ENCODE measurements around the gene ARL3.
A peak's percentile ranks its signal among the peaks of the same experiment; 100 is the strongest.
"Not testable (repeated sequence)": the region's sequence is repeated elsewhere in the genome, so short reads cannot be mapped to it uniquely, and the experiment has no call there.

Gene ARL3

GRCh38 chr10:102718220-102718619 lies 4.0 kb upstream of the ARL3 start:
- DNase-seq (peak; percentile 60), ATAC-seq (ENCODE audit: insufficient read depth, low read depth) (no peak)
- no peak for TF ChIP-seq EZH2 (IDR thresholded peaks at IDR 0.05; ENCODE audit: borderline replicate concordance, low read depth, low read length, severe bottlenecking)
- TF ChIP-seq CTCF (IDR thresholded peaks at IDR 0.05; ENCODE audit: borderline replicate concordance, extremely low read depth, low read length, poor library complexity, severe bottlenecking) = no peak
- H3K4me3 ChIP-seq (ENCODE audit: low read depth in 1 of 2, low read length in 2 of 2) = no peak overlapping the region
- H3K27me3 ChIP-seq (ENCODE audit: insufficient read depth, low read length, poor library complexity) = no peaks in the 10 kb centered on the region
- no peak overlapping the region; the same call in 1 of the 2 replicates for H3K9ac ChIP-seq (ENCODE audit: low read depth, low read length)
- peak overlapping the region; percentile 12; the same call in 1 of the 2 replicates for H3K4me2 ChIP-seq (ENCODE audit: insufficient read depth, low read length)
- peak overlapping the region; percentile 58 for H3K27ac ChIP-seq (ENCODE audit: low read length)
- H2AFZ ChIP-seq (ENCODE audit: low read depth, low read length) = no peak overlapping the region
- peaks cover 64% of the 10 kb centered on the region for H3K79me2 ChIP-seq (ENCODE audit: insufficient read depth, low read length)
- peaks cover 17% of the 10 kb centered on the region; the same call in 1 of the 2 replicates for H4K20me1 ChIP-seq (ENCODE audit: insufficient read depth, low read length)
- no peaks in the 10 kb centered on the region for H3K9me3 ChIP-seq (ENCODE audit: insufficient read depth, low read length, severe bottlenecking)
- peaks cover 38% of the 10 kb centered on the region for H3K4me1 ChIP-seq (ENCODE audit: insufficient read depth, low read length)
- peaks cover 18% of the 10 kb centered on the region for H3K36me3 ChIP-seq (ENCODE audit: insufficient read depth, low read length)

- peaks cover 54% of the 10 kb centered on the region for H3K79me2 ChIP-seq (ENCODE audit: insufficient read depth, low read length)
- peak overlapping the region; percentile 18; the same call in 1 of the 2 replicates for H3K4me2 ChIP-seq (ENCODE audit: insufficient read depth, low read length)
- not testable (repeated sequence) for H2AFZ ChIP-seq (ENCODE audit: low read depth, low read length); H3K9me3 ChIP-seq (ENCODE audit: insufficient read depth, low read length, severe bottlenecking); H3K27me3 ChIP-seq (ENCODE audit: insufficient read depth, low read length, poor library complexity); H3K9ac ChIP-seq (ENCODE audit: low read depth, low read length); ATAC-seq (ENCODE audit: insufficient read depth, low read depth); H3K27ac ChIP-seq (ENCODE audit: low read length); H3K4me3 ChIP-seq (ENCODE audit: low read depth in 1 of 2, low read length in 2 of 2); DNase-seq
- peaks cover 18% of the 10 kb centered on the region for H3K36me3 ChIP-seq (ENCODE audit: insufficient read depth, low read length)
- peaks cover 47% of the 10 kb centered on the region for H3K4me1 ChIP-seq (ENCODE audit: insufficient read depth, low read length)
- H4K20me1 ChIP-seq (ENCODE audit: insufficient read depth, low read length) = peaks cover 17% of the 10 kb centered on the region; the same call in 1 of the 2 replicates
These were observed 2.8 kb upstream of the ARL3 start for GRCh38 chr10:102716900-102717565.

GRCh38 chr10:102715880-102716279 lies 1.7 kb upstream of the ARL3 start:
- H2AFZ ChIP-seq (ENCODE audit: low read depth, low read length) = no peak overlapping the region
- no peak for DNase-seq
- TF ChIP-seq CTCF (IDR thresholded peaks at IDR 0.05; ENCODE audit: borderline replicate concordance, extremely low read depth, low read length, poor library complexity, severe bottlenecking) = no peak
- no peak for TF ChIP-seq EZH2 (IDR thresholded peaks at IDR 0.05; ENCODE audit: borderline replicate concordance, low read depth, low read length, severe bottlenecking)
- peak overlapping the region in 1 of 2 experiments; percentile 98; a peak in 1 of 4 replicates for H3K4me3 ChIP-seq (ENCODE audit: low read depth in 1 of 2, low read length in 2 of 2)
- peaks cover 47% of the 10 kb centered on the region for H3K4me1 ChIP-seq (ENCODE audit: insufficient read depth, low read length)
- H3K27ac ChIP-seq (ENCODE audit: low read length) = peak overlapping the region; percentile 23; the same call in 1 of the 2 replicates
- peak overlapping the region; percentile 84 for H3K9ac ChIP-seq (ENCODE audit: low read depth, low read length)
- peaks cover 17% of the 10 kb centered on the region; the same call in 1 of the 2 replicates for H4K20me1 ChIP-seq (ENCODE audit: insufficient read depth, low read length)
- peaks cover 52% of the 10 kb centered on the region for H3K79me2 ChIP-seq (ENCODE audit: insufficient read depth, low read length)
- H3K36me3 ChIP-seq (ENCODE audit: insufficient read depth, low read length) = peaks cover 18% of the 10 kb centered on the region
- no peaks in the 10 kb centered on the region for H3K9me3 ChIP-seq (ENCODE audit: insufficient read depth, low read length, severe bottlenecking)
- ATAC-seq (ENCODE audit: insufficient read depth, low read depth) = no peak
- peak overlapping the region; percentile 82 for H3K4me2 ChIP-seq (ENCODE audit: insufficient read depth, low read length)
- no peaks in the 10 kb centered on the region for H3K27me3 ChIP-seq (ENCODE audit: insufficient read depth, low read length, poor library complexity)

GRCh38 chr10:102714621-102715455 lies 641 bp upstream of the ARL3 start, which contains the start of gene SFXN2:
Gene SFXN2, plus strand, starts transcription at chr10:102714636. Its CDS starts 12,001 bp downstream, at chr10:102726637.
- Histone ChIP-seq H3K9ac (ENCODE audit: low read depth, low read length) (peak within 1 kb of the TSS; percentile 84), H3K4me1 (ENCODE audit: insufficient read depth, low read length) (peaks cover 47% of the 10 kb centered on the region), H3K9me3 (ENCODE audit: insufficient read depth, low read length, severe bottlenecking) (no peaks in the 10 kb centered on the region), H4K20me1 (ENCODE audit: insufficient read depth, low read length) (peaks cover 17% of the 10 kb centered on the region; the same call in 1 of the 2 replicates), H3K4me2 (ENCODE audit: insufficient read depth, low read length) (peak within 1 kb of the TSS; percentile 82), H3K27ac (ENCODE audit: low read length) (peak within 1 kb of the TSS; percentile 77), H3K79me2 (ENCODE audit: insufficient read depth, low read length) (peaks cover 44% of the 10 kb centered on the region), H2AFZ (ENCODE audit: low read depth, low read length) (peak within 1 kb of the TSS; percentile 88), H3K4me3 (ENCODE audit: low read depth in 1 of 2, low read length in 2 of 2) (peak within 1 kb of the TSS; percentile 98), H3K27me3 (ENCODE audit: insufficient read depth, low read length, poor library complexity) (no peaks in the 10 kb centered on the region), H3K36me3 (ENCODE audit: insufficient read depth, low read length) (peaks cover 18% of the 10 kb centered on the region)
- DNase-seq = peak; percentile 56
- peak; percentile 25 for ATAC-seq (ENCODE audit: insufficient read depth, low read depth)
- TF ChIP-seq EZH2 (IDR thresholded peaks at IDR 0.05; ENCODE audit: borderline replicate concordance, low read depth, low read length, severe bottlenecking) = no peak
- peak; percentile 52 for TF ChIP-seq CTCF (IDR thresholded peaks at IDR 0.05; ENCODE audit: borderline replicate concordance, extremely low read depth, low read length, poor library complexity, severe bottlenecking)

All from DND-41 (cell line).